Memory B cell (primary cell): Measurements from ENCODE around the gene NOXA1.

Experiments used
- ATAC-seq: fragments of 150-1000 bp; cut with Tn5 transposase; 2 replicates; pipeline ENCODE4 v1.10.0; 2021; ENCODE audit warnings: low read depth, mild to moderate bottlenecking, moderate library complexity
- DNase-seq, 2 donors: peaks; one replicate each; pipeline ENCODE4 v3.0.0; 2022; ENCODE audit warnings: low spot score in 2 of 2
- H3K27ac Mint-ChIP-seq: one replicate; pipeline ENCODE4 v1.8.0; 2022; ENCODE audit warnings: mild to moderate bottlenecking, moderate library complexity, mixed read lengths
- H3K27me3 Mint-ChIP-seq: one replicate; pipeline ENCODE4 v1.8.0; 2022; ENCODE audit warnings: mixed read lengths
- H3K36me3 Mint-ChIP-seq: one replicate; pipeline ENCODE4 v1.8.0; 2022; ENCODE audit warnings: mild to moderate bottlenecking, mixed read lengths
- H3K4me1 Mint-ChIP-seq: one replicate; pipeline ENCODE4 v1.8.0; 2022; ENCODE audit warnings: mixed read lengths
- H3K4me3 Mint-ChIP-seq: one replicate; pipeline ENCODE4 v1.8.0; 2022; ENCODE audit warnings: mild to moderate bottlenecking, moderate library complexity, mixed read lengths
- H3K9me3 Mint-ChIP-seq: one replicate; pipeline ENCODE4 v1.8.0; 2022; ENCODE audit warnings: mixed read lengths

The NOXA1 gene

GRCh38 chr9:137421838-137422603, 1.2 kb upstream of the NOXA1 start:
- peaks cover 6% of the 10 kb centered on the region for H3K4me1 Mint-ChIP-seq
- no peaks in the 10 kb centered on the region for H3K36me3 Mint-ChIP-seq
- no peaks in the 10 kb centered on the region for H3K9me3 Mint-ChIP-seq
- no peak overlapping the region for H3K27ac Mint-ChIP-seq
- DNase-seq, result no peak
- peak overlapping the region; percentile 79 for H3K4me3 Mint-ChIP-seq
- no peak for ATAC-seq
- no peaks in the 10 kb centered on the region for H3K27me3 Mint-ChIP-seq

DNA sequence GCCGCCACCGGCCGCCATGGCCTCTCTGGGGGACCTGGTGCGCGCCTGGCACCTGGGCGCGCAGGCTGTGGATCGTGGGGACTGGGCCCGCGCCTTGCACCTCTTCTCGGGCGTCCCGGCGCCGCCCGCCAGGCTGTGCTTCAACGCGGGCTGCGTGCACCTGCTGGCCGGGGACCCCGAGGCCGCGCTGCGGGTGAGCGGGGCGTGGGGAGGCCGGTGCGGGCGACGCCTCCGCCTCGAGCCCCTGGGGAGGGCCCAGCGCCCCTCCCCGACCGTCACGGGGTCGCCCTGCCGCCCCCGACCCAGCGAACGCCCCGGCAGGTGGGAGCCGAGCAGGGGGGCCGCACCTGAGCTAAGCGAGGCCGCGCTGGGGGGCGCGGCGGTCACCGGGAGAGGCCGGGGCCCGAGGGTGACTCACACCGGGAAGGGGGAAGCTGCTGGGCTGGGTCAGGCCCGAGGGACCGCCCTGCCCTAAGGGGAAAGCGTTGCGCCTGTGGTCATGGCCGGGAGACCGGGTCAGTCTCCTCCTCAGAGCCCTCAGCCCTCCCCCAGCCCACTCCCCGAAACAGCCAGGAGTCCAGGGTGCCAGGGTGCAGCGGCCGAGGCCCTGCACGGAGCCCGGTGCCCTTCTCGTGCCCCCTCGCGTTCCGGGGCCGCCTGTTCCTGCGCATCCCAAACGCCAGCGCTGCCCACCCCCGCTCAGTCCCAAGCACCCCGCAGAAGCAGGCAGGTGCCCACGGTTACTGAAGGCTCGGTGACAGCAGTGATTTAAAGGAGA, 510 bp downstream of the NOXA1 start:
- Mint-ChIP-seq H3K27ac (peak overlapping the region; percentile 74), H3K4me1 (peaks cover 6% of the 10 kb centered on the region), H3K4me3 (peak overlapping the region; percentile 65), H3K27me3 (no peaks in the 10 kb centered on the region), H3K36me3 (no peaks in the 10 kb centered on the region), H3K9me3 (no peaks in the 10 kb centered on the region)
- ATAC-seq (peak; percentile 54), DNase-seq (peak in 1 of 2 donors; percentile 15)

DNA sequence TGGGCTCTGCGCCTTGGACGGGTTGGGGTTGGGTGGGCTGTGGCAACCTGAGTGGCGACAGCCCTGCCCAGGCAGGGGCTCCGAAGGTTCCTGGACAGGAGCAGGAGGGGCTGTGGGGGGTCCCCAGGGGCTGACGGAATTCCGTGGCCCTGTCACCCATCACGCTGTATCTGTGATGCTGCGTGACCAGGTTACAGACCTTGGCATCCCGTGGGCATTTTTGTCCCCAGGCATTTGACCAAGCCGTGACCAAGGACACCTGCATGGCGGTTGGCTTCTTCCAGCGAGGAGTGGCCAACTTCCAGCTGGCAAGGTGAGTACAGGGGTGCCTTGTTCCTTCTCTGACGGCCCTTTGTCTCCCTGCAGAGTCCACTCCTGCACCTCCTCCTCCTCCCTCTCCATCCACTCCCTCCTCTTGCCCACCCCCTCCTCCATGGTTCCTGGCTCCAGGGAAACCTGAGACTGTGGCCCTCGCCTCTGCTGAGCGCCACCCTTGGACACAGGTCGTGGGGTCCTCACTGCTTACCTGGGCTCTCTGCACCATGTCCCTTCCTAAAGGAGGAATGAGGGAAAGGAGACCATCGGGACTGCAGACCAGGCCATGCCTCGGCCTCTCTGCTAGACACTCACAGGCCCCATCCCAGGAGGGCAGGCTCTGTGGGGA, 3.0 kb downstream of the NOXA1 start:
- H3K9me3 Mint-ChIP-seq, result no peaks in the 10 kb centered on the region
- peaks cover 1% of the 10 kb centered on the region for H3K27me3 Mint-ChIP-seq
- no peak overlapping the region for H3K4me3 Mint-ChIP-seq
- H3K36me3 Mint-ChIP-seq, result no peaks in the 10 kb centered on the region
- no peak for ATAC-seq
- no peak for DNase-seq
- H3K27ac Mint-ChIP-seq, result no peak overlapping the region
- H3K4me1 Mint-ChIP-seq, result peaks cover 11% of the 10 kb centered on the region

- Mint-ChIP-seq H3K27ac (no peak overlapping the region), H3K4me1 (peaks cover 8% of the 10 kb centered on the region), H3K27me3 (peaks cover 1% of the 10 kb centered on the region), H3K36me3 (no peaks in the 10 kb centered on the region), H3K9me3 (no peaks in the 10 kb centered on the region), H3K4me3 (peak overlapping the region; percentile 12)
- ATAC-seq, result no peak
- no peak for DNase-seq
These were observed 4.5 kb downstream of the NOXA1 start for GRCh38 chr9:137427454-137428310.

DNA sequence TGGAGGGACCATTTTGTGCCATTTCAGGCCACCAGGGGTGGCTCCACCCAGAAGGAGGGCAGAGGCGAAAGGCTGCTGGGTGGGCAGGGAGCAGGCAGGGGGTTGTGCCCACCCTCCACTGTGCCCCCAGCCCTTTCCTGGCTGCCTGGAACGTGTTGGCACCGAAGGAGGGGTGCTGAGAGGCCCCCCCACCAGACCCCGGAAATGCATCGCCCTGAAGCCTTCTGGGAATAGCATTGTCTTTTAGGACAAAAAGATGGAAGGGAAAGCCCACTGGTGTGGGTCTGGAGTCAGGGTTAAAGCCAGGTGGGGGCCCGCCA, 5.1 kb downstream of the NOXA1 start:
- H3K9me3 Mint-ChIP-seq, result no peaks in the 10 kb centered on the region
- no peak for ATAC-seq
- H3K27me3 Mint-ChIP-seq, result peaks cover 1% of the 10 kb centered on the region
- H3K27ac Mint-ChIP-seq, result no peak overlapping the region
- no peak for DNase-seq
- peaks cover 8% of the 10 kb centered on the region for H3K4me1 Mint-ChIP-seq
- H3K4me3 Mint-ChIP-seq, result peak overlapping the region; percentile 12
- no peaks in the 10 kb centered on the region for H3K36me3 Mint-ChIP-seq

DNA sequence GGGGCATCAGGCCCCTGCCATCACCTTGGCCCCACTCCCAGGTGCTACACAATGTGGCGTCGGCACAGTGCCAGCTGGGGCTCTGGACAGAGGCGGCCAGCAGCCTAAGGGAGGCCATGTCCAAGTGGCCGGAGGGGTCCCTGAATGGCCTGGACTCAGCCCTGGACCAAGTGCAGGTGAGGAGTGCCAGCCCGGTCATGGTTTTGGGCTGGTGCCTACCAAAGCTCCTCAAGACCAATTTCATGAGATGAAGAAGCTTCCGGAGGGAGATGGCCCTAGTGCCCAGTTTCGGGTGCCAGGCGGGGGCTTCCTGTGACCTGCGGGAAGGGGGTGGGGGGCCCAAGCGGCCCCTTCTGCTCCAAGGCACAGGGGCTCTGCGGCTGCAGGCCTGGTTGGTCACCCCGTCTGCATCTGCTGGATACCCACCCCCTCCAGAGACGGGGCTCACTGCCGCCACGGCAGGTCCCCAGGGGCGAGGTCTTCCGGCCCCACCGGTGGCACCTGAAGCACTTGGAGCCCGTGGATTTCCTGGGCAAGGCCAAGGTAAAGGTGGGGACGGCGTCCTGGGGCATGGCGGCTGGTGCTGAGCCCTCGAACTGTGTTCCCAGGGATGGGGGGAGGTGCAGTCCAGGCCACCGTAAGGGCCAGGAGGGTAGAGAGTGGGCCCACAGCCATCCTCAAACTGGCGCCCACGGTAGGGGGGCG, 5.8 kb downstream of the NOXA1 start:
- H3K36me3 Mint-ChIP-seq, result no peaks in the 10 kb centered on the region
- ATAC-seq (peak; percentile 38), DNase-seq (peak in 1 of 2 donors; percentile 24)
- H3K27me3 Mint-ChIP-seq, result peaks cover 1% of the 10 kb centered on the region
- no peaks in the 10 kb centered on the region for H3K9me3 Mint-ChIP-seq
- peaks cover 8% of the 10 kb centered on the region for H3K4me1 Mint-ChIP-seq
- peak overlapping the region; percentile 62 for H3K4me3 Mint-ChIP-seq
- no peak overlapping the region for H3K27ac Mint-ChIP-seq

DNA sequence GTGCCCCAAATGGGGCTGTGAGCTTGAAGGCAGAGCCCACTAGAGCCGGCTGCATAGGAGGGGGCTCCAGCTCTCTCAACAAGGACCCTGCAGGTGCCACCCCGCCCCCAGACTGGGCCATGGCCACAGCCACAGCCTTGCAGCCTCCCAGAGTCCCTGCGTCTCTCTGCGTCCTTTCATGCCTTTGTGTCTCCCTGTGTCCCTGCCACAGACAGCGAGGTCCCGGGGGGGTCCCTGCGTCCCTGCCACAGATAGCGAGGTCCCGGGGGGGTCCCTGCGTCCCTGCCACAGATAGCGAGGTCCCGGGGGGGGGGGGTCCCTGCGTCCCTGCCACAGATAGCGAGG, 6.3 kb downstream of the NOXA1 start:
- peak; percentile 14 for ATAC-seq
- Mint-ChIP-seq H3K4me3 (peak overlapping the region; percentile 60), H3K27ac (no peak overlapping the region), H3K9me3 (no peaks in the 10 kb centered on the region), H3K4me1 (peaks cover 8% of the 10 kb centered on the region), H3K36me3 (no peaks in the 10 kb centered on the region), H3K27me3 (peaks cover 1% of the 10 kb centered on the region)
- no peak for DNase-seq

- peak; percentile 72 for ATAC-seq
- no peak overlapping the region for H3K27ac Mint-ChIP-seq
- H3K4me3 Mint-ChIP-seq, result peak overlapping the region; percentile 55
- peaks cover 6% of the 10 kb centered on the region for H3K4me1 Mint-ChIP-seq
- no peaks in the 10 kb centered on the region for H3K36me3 Mint-ChIP-seq
- peaks cover 1% of the 10 kb centered on the region for H3K27me3 Mint-ChIP-seq
- H3K9me3 Mint-ChIP-seq, result no peaks in the 10 kb centered on the region
- DNase-seq, result peak in 1 of 2 donors; percentile 61
These were observed 7.0 kb downstream of the NOXA1 start for GRCh38 chr9:137429974-137430722.

GRCh38 chr9:137430723-137431415, 7.7 kb downstream of the NOXA1 start:
- Mint-ChIP-seq H3K36me3 (no peaks in the 10 kb centered on the region), H3K4me1 (peaks cover 6% of the 10 kb centered on the region), H3K4me3 (no peak overlapping the region), H3K9me3 (no peaks in the 10 kb centered on the region), H3K27ac (no peak overlapping the region), H3K27me3 (peaks cover 1% of the 10 kb centered on the region)
- ATAC-seq (no peak), DNase-seq (no peak)

DNA sequence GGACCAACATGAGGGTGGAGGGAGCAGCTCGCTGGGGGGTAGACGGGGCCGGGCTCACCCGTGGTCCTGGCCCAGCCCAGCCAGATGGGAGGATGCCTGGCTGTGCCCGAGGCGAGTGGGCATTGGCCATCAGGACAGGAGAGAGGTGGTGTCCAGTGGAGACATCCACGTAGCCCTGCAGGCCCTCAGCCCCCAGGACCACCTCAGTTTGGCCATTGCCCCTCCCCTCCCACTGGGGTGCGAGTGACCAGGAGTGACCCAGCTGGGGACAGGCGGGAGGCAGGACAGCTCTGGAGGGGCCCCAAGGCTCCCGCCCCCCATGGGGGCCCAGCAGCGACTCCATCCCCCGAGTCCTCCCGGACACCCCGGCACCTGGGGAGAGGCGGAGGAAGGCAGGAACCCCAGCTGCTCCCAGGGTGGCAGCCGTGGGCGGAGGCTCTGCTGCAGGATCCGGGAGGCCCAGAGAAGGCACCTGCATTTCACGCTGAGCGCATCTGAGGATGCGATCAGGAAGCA, 8.3 kb downstream of the NOXA1 start:
- H3K27ac Mint-ChIP-seq, result no peak overlapping the region
- no peak overlapping the region for H3K4me3 Mint-ChIP-seq

GRCh38 chr9:137432687-137433348, 9.6 kb downstream of the NOXA1 start:
- Mint-ChIP-seq H3K9me3 (no peaks in the 10 kb centered on the region), H3K4me3 (no peak overlapping the region), H3K27me3 (peaks cover 2% of the 10 kb centered on the region), H3K4me1 (peaks cover 6% of the 10 kb centered on the region), H3K27ac (no peak overlapping the region), H3K36me3 (no peaks in the 10 kb centered on the region)
- no peak for ATAC-seq
- DNase-seq, result no peak

More for the DNA sequence above, 8.3 kb downstream of the NOXA1 start:
- Mint-ChIP-seq H3K9me3 (no peaks in the 10 kb centered on the region), H3K36me3 (no peaks in the 10 kb centered on the region), H3K27me3 (peaks cover 1% of the 10 kb centered on the region), H3K4me1 (peaks cover 6% of the 10 kb centered on the region)
- DNase-seq, result no peak
- ATAC-seq, result no peak
